Measurements from ENCODE around the gene GSTO2. TPM values are rescaled to one million over a fixed set of nuclear protein-coding genes. Genes with fewer than 3 reads are reported as not detected.

The GSTO2 gene
- total and polyA plus RNA-seq, 10 of the 15 experiments (the other 5 are each of a cell fraction or from before 2014, with no cell fraction given), result 0.16 to 0.86 (median 0.46) TPM

DNA sequence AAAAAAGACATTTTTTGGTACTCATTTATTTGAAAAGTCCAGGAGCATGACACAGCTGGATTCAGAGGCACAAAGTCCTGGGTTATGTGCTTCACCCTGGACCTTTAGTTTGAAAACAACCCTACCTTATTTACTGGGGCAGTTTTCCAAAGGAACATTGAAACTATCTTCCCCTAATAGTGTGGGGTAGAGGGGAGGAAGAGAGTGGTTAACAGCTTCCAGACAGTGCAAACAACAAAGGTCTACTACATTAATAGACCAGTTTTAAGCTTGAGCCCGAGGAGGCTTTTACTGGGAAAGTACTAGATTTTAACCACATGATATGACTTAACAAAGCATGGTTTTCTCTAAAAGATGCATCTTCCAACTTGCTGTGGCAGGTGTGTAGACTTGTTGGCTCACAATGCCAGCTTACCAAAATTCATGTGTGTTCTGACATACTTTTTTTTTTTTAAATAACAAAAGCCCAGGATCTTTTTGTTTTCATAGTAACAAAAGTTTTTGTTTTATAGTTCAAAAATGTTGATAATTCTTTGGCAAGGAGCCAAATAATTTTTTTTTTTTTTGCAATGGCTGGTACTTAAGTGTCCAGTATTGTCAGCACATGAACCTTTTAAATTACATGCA lies 12.5 kb upstream of the GSTO2 start (continued):
- TF ChIP-seq, protein P1, sequence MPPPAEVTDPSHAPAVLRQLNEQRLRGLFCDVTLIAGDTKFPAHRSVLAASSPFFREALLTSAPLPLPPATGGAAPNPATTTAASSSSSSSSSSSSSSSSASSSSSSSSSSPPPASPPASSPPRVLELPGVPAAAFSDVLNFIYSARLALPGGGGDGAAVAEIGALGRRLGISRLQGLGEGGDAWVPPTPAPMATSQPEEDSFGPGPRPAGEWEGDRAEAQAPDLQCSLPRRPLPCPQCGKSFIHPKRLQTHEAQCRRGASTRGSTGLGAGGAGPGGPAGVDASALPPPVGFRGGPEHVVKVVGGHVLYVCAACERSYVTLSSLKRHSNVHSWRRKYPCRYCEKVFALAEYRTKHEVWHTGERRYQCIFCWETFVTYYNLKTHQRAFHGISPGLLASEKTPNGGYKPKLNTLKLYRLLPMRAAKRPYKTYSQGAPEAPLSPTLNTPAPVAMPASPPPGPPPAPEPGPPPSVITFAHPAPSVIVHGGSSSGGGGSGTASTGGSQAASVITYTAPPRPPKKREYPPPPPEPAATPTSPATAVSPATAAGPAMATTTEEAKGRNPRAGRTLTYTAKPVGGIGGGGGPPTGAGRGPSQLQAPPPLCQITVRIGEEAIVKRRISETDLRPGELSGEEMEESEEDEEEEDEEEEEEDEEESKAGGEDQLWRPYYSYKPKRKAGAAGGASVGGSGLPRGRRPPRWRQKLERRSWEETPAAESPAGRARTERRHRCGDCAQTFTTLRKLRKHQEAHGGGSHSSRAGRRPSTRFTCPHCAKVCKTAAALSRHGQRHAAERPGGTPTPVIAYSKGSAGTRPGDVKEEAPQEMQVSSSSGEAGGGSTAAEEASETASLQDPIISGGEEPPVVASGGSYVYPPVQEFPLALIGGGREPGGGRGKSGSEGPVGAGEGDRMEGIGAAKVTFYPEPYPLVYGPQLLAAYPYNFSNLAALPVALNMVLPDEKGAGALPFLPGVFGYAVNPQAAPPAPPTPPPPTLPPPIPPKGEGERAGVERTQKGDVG (CRISPR knock-in tag; IDR thresholded peaks at IDR 0.05), result no peak
- TF ChIP-seq, protein P2, sequence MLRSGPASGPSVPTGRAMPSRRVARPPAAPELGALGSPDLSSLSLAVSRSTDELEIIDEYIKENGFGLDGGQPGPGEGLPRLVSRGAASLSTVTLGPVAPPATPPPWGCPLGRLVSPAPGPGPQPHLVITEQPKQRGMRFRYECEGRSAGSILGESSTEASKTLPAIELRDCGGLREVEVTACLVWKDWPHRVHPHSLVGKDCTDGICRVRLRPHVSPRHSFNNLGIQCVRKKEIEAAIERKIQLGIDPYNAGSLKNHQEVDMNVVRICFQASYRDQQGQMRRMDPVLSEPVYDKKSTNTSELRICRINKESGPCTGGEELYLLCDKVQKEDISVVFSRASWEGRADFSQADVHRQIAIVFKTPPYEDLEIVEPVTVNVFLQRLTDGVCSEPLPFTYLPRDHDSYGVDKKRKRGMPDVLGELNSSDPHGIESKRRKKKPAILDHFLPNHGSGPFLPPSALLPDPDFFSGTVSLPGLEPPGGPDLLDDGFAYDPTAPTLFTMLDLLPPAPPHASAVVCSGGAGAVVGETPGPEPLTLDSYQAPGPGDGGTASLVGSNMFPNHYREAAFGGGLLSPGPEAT (IDR thresholded peaks at IDR 0.05; ENCODE audit: low read depth), result no peak
- TF ChIP-seq POU2F2 (IDR thresholded peaks at IDR 0.05; ENCODE audit: borderline replicate concordance, low read depth, low read length) (no peak), SMAD1 (IDR thresholded peaks at IDR 0.05; ENCODE audit: low read depth, partially characterized antibody) (peak; percentile 90)
- TF ChIP-seq, protein P3, sequence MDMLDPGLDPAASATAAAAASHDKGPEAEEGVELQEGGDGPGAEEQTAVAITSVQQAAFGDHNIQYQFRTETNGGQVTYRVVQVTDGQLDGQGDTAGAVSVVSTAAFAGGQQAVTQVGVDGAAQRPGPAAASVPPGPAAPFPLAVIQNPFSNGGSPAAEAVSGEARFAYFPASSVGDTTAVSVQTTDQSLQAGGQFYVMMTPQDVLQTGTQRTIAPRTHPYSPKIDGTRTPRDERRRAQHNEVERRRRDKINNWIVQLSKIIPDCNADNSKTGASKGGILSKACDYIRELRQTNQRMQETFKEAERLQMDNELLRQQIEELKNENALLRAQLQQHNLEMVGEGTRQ (IDR thresholded peaks at IDR 0.05; ENCODE audit: borderline replicate concordance, low read depth, low read length), result no peak
- TF ChIP-seq, protein P4, sequence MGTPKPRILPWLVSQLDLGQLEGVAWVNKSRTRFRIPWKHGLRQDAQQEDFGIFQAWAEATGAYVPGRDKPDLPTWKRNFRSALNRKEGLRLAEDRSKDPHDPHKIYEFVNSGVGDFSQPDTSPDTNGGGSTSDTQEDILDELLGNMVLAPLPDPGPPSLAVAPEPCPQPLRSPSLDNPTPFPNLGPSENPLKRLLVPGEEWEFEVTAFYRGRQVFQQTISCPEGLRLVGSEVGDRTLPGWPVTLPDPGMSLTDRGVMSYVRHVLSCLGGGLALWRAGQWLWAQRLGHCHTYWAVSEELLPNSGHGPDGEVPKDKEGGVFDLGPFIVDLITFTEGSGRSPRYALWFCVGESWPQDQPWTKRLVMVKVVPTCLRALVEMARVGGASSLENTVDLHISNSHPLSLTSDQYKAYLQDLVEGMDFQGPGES (IDR thresholded peaks at IDR 0.05), result no peak

All from GM12878 (cell line).